ENCODE results near the gene SDHB. TPM values are rescaled to one million over a fixed set of nuclear protein-coding genes. Genes with fewer than 3 reads are reported as not detected.

Gene SDHB
- total RNA-seq, 4 donors from 2014 or later = 53.0 to 152 (median 74.7) TPM

DNA sequence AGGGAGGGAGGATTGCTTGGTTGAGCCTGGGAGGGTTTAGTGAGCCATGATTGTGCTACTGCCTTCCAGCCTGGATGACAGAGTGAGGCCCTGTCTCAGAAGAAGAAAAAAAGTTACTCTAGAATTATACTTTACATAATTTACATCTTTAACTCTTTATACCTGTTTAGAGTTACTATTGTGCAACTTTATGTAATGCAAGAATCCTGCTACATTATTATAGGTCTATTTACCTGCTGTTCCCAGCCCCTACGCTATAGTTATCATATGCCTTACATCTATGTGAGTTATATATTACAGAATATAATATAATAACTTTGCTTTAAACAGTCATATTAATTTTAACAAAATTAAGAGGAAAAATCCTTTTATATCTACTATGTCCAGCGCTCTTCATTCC, 14.3 kb downstream of the SDHB start:
- TF ChIP-seq POLR2A (IDR thresholded peaks at IDR 0.05) (no peak), CTCF (IDR thresholded peaks at IDR 0.05) (no peak)

DNA sequence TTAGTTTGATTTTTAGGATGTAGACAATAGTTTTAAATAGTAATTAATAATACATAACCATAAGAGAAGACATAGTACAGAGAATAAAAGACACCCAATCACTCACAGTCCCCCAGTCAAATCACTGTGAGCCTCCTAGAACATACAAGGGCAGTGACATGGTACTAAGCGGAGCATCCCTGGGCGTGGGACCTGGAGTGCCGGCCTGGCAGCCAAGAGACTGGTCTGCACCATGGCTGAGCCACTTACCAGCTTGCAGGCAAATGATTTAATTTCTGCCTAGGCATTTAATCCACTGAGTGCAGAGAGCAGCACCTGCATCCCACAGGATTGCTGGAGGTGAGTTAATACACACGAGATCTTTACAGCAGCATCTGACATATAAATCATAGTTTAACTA, 20.4 kb downstream of the SDHB start:
- intact Hi-C loops (cut with DNase I; ENCODE audit: low total_unique reads) = no loop called here
- no peak for TF ChIP-seq CTCF (IDR thresholded peaks at IDR 0.05)
- TF ChIP-seq POLR2A (IDR thresholded peaks at IDR 0.05) = no peak
- Histone ChIP-seq H3K27me3 (no peaks in the 10 kb centered on the region), H3K27ac (no peak overlapping the region), H3K4me1 (no peaks in the 10 kb centered on the region), H3K9me3 (no peaks in the 10 kb centered on the region), H3K4me3 (no peak overlapping the region), H3K36me3 (no peaks in the 10 kb centered on the region)
- DNase-seq = no peak

More for the DNA sequence above, 14.3 kb downstream of the SDHB start:
- no peaks in the 10 kb centered on the region for H3K27me3 ChIP-seq
- H3K36me3 ChIP-seq = no peaks in the 10 kb centered on the region
- H3K27ac ChIP-seq = no peak overlapping the region
- no peak for DNase-seq
- H3K9me3 ChIP-seq = no peaks in the 10 kb centered on the region
- no peaks in the 10 kb centered on the region for H3K4me1 ChIP-seq
- intact Hi-C loops (cut with DNase I; ENCODE audit: low total_unique reads) = no loop called here
- no peak overlapping the region for H3K4me3 ChIP-seq

- H3K4me3 ChIP-seq = no peak overlapping the region
- H3K27me3 ChIP-seq = no peaks in the 10 kb centered on the region
- intact Hi-C loops (cut with DNase I; ENCODE audit: low total_unique reads) = no loop called here
- TF ChIP-seq POLR2A (IDR thresholded peaks at IDR 0.05) = no peak
- no peak for TF ChIP-seq CTCF (IDR thresholded peaks at IDR 0.05)
- no peak for DNase-seq
- H3K9me3 ChIP-seq = no peaks in the 10 kb centered on the region
- H3K4me1 ChIP-seq = no peaks in the 10 kb centered on the region
- H3K27ac ChIP-seq = no peak overlapping the region
- no peaks in the 10 kb centered on the region for H3K36me3 ChIP-seq
Measured at GRCh38 chr1:17032741-17033140, 21.1 kb downstream of the SDHB start.

DNA sequence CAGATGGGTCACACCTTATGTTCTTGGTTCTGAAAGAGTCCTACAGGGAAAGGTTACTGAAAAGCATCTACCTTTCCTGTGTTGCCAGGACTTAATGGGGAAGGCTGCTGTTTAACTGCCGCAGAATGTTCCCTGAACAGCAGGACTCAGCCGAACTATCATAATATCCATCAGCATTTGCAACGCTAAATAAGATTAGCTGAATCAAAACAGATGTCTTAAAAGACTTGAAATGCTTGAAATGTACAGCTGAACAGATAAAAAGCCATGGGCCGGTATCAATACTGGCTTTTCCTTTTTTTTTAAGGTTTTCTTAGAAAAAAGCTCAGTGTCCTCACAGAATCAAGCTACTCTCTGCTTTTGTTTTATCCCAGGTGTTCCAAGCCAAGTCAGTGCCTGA, 22.4 kb downstream of the SDHB start:
- TF ChIP-seq CTCF (IDR thresholded peaks at IDR 0.05) (no peak), POLR2A (IDR thresholded peaks at IDR 0.05) (no peak)
- intact Hi-C loops (cut with DNase I; ENCODE audit: low total_unique reads) = no loop called here
- no peaks in the 10 kb centered on the region for H3K4me1 ChIP-seq
- no peak for DNase-seq
- H3K4me3 ChIP-seq = no peak overlapping the region
- H3K9me3 ChIP-seq = no peaks in the 10 kb centered on the region
- no peaks in the 10 kb centered on the region for H3K36me3 ChIP-seq
- no peak overlapping the region for H3K27ac ChIP-seq
- H3K27me3 ChIP-seq = no peaks in the 10 kb centered on the region

DNA sequence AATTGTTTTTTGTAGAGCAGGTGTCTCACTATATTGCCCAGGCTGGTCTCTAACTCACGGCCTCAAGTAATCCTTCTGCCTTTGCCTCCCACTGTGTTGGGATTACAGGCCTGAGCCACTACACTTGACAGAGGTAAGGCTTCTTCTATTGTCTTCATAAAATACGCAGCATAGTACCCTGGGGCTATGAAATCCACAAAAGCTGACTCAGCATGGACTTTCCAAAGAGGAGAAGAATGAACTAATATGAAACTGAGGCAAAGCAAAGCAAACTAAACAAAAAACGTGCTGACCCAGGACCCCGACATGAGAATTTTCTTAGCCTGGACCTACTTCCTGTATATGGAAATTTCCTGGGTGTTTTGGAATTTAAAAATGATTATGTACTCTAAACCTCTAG, 23.6 kb downstream of the SDHB start:
- no peaks in the 10 kb centered on the region for H3K36me3 ChIP-seq
- DNase-seq = no peak

More for the DNA sequence above, 23.6 kb downstream of the SDHB start:
- no peaks in the 10 kb centered on the region for H3K9me3 ChIP-seq
- H3K27ac ChIP-seq = no peak overlapping the region
- TF ChIP-seq CTCF (IDR thresholded peaks at IDR 0.05) = no peak
- TF ChIP-seq POLR2A (IDR thresholded peaks at IDR 0.05) = no peak
- intact Hi-C loops (cut with DNase I; ENCODE audit: low total_unique reads) = no loop called here
- H3K4me1 ChIP-seq = no peaks in the 10 kb centered on the region
- H3K27me3 ChIP-seq = no peaks in the 10 kb centered on the region
- no peak overlapping the region for H3K4me3 ChIP-seq

Measured in uterus (tissue), 4 donors.